Hippocampal formation (tissue), 2 donors: Measurements from ENCODE around the gene TSPAN7.

Experiments
- DNase-seq, 2 donors: peaks; one replicate each; lab custom pipeline; 2025; lab: John Stamatoyannopoulos, UW

The TSPAN7 gene

DNA sequence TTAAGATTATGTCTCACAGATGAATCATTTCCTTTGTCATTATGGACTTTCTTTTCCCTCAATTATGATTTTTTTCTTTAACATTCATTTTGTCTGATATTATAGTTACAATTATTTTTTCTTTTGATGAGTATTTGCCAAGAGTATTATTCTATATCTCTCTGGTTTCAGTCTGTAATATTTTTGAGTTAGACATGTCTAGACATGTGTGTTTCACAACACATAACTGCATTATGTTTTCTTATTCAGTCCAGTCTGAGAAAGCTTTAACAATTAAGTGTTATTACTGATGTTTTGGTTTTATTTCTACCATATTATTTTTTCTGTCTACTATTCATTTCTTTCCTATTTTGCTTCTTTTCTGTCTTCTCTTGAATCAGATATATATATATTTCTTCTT, 131.6 kb downstream of the TSPAN7 start:
- DNase-seq, result no peak

GRCh38 chrX:38694394-38694793, 133.1 kb downstream of the TSPAN7 start:
- DNase-seq, result no peak

GRCh38 chrX:38697461-38697860, 136.1 kb downstream of the TSPAN7 start:
- no peak for DNase-seq

DNA sequence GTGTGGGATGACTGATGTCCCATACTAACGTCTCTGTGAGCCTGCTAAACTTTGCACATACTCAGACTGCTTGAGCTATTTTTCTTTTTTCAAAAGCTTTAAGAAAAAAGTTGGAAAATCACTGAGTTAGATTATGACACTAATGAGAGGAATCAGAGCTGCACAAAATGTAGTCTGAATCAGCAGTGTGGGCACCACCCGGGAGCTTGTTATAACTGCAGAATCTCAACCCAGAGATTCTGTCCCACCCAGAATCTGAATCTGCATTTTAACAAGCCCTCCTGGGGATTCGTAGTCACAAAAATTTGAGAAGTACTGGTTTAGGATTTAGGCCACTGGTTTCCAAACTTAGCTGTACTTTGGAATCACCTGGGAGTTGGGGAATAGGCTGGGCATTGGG, 137.8 kb downstream of the TSPAN7 start:
- no peak for DNase-seq

DNA sequence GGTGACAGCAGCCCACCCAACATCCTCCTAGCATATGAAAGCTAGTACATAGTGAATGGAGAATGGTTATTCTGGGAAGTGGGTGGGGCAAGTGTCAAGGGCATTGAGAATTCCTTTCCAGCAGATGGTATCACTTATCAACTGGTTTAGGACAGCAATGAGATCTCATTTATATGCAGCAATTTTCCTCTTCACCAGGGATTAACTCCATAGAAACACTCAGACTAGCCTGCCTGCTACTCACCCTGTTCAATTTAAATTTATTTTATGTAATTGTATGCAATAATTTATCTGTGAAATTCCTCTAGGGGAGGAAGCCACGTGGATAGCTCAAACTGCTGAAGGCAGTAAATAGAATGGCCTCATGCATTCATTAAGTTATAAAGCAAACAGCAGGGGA, 138.4 kb downstream of the TSPAN7 start:
- DNase-seq, result no peak

DNA sequence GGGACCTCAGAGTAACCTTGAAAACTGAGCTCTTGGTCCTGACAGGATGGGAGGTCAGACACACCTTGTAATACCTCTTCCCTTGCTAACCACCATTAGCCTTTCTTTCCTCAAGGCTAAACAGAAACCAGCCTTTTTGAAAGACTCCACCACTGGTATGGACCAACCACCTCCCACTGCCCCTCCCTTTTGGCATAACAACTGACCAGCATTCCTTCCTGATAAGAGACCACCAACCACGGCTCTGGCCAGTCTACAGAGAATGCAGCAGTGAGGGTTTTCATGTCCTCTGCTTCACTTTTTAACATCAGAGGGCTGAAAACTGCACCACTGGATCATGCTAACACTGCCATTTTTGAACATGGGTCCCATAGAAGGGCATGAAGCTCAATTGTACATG, 139.7 kb downstream of the TSPAN7 start:
- no peak for DNase-seq

GRCh38 chrX:38704146-38704882, 143.0 kb downstream of the TSPAN7 start:
- no peak for DNase-seq

- no peak for DNase-seq
Measured at GRCh38 chrX:38717871-38718270, 156.5 kb downstream of the TSPAN7 start.

DNA sequence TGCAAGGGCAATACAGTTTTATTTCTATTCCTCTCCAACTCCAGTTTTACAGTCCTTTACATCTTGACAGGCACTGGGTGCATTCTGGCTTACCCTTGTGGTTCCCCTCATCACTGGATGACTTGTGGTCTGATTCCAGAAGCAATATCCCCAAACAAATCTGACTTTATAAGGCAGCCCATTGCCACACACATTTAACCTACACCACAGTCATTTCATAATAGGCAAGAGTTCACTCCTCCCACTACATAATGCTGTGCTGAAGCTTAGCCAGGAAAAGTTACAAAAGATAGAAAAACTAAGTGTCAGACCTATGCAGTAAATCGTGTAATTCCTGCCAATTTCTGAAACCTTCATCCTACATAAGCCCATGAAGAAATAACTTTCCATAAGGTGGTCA, 157.0 kb downstream of the TSPAN7 start:
- DNase-seq, result no peak

DNA sequence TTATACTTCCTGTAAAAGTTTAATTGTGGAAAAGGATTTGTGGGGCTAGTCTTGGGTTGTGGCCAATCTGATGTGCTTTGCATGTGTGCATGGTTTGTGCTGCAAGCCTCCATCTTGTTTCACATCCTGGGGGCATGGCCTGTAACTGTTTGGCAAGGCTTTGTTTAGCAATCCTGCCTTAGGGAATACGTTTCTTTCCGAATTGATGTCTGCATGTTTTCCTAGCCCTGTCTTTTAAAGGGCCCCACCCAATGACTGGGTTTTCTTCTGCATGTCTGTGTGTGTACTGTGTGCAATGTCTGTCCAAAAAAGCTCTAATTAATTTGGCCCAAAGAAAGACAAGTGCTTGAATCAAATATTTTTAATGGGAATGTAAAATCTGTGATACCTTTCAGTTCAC, 165.3 kb downstream of the TSPAN7 start:
- no peak for DNase-seq

DNA sequence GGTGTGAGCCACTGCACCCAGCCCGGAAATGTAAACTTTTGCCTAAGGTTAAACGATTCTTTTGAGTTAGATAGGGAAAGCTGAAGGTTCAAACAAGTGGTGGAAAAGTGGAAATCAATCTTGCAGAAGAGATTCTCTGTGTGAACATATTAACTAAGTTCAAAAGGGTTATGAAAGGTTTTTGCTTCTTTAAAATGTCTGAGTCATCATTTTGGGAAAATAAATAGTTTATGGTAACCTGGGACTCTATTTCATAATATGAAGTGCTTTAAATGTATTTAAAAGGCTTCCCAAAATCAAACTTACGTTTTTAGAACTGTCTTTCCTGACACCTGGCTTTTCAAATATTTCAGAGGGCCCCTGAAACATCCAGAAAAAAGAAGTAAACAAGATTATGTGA, 166.3 kb downstream of the TSPAN7 start:
- no peak for DNase-seq

DNA sequence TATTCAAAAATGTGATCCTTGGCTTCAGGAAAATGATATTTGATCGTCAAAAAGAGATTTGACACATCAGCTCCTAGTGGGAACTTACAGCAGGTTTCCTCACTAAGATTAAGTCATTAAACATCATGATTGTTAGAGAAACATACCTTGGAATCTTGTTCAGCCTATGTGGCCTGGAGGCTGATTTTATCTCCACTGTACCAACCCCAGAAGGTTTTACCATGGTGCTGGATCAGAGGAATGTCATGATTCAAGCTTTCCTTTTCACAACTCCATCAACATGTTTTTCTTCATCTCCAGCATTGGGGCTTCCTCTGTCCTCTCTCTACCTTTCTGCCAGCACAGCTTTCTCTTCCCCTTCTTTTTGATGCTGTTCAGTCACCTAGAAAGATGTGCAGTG, 171.5 kb downstream of the TSPAN7 start:
- no peak for DNase-seq
